CD4-positive, alpha-beta T cell (primary cell): ENCODE data around the gene INPP5A. TPM values are rescaled to one million over a fixed set of nuclear protein-coding genes. Genes with fewer than 3 reads are reported as not detected.

Experiments used
- ATAC-seq: fragments of 200-7000 bp; cut with Tn5 transposase; one replicate; pipeline ENCODE4 v1.10.0; 2022; ENCODE audit warnings: mild to moderate bottlenecking; ENCODE audit not compliant: poor library complexity
- CTCF ChIA-PET: fragments of 350-600 bp; sonication (Branson Sonifier 250); formaldehyde crosslinking; loops from one replicate; lab custom pipeline; 2021; ENCODE audit warnings: antibody characterized with exemption, inconsistent platforms; lab: Charles Lee
- POLR2A ChIA-PET: fragments of 350-600 bp; sonication (Branson Sonifier 250); formaldehyde crosslinking; loops from one replicate; lab custom pipeline; 2021; ENCODE audit warnings: antibody characterized with exemption, inconsistent platforms; lab: Charles Lee
- DNase-seq, 14 experiments: peaks; one replicate each; pipeline ENCODE4 v3.0.0-alpha.2; 2013 to 2020; ENCODE audit warnings: mixed read lengths in 2 of 14
- H3K27ac ChIP-seq, 2 donors: one replicate each; pipeline versions ENCODE4 v1.5.1 to v1.7.0; 2013; ENCODE audit warnings: low read length in 2 of 2, low read depth in 1 of 2, mild to moderate bottlenecking in 1 of 2
- H3K27me3 ChIP-seq, 2 experiments: 1 replicate in 1 of 2; 2 replicates in 1 of 2; pipeline versions ENCODE4 v1.6.1 to v1.7.0; 2013; ENCODE audit warnings: low read length in 2 of 2, control low read depth in 1 of 2, mild to moderate bottlenecking in 1 of 2, moderate library complexity in 1 of 2; ENCODE audit not compliant: insufficient read depth in 2 of 2, control insufficient read depth in 1 of 2
- H3K36me3 ChIP-seq: one replicate; pipeline ENCODE4 v1.6.1; 2013; ENCODE audit warnings: low read length, control low read depth; ENCODE audit not compliant: insufficient read depth
- H3K4me1 ChIP-seq: one replicate; pipeline ENCODE4 v1.6.1; 2013; ENCODE audit warnings: low read length, control low read depth; ENCODE audit not compliant: insufficient read depth
- H3K4me3 ChIP-seq: one replicate; pipeline ENCODE4 v1.5.1; 2013; ENCODE audit warnings: mild to moderate bottlenecking, low read length, moderate library complexity
- H3K9me3 ChIP-seq, 2 experiments: 1 replicate in 1 of 2; 2 replicates in 1 of 2; pipeline versions ENCODE4 v1.6.1 to v1.7.0; 2013; ENCODE audit warnings: low read length in 2 of 2, mild to moderate bottlenecking in 2 of 2, control low read depth in 1 of 2, moderate library complexity in 1 of 2; ENCODE audit not compliant: control insufficient read depth in 1 of 2, insufficient read depth in 1 of 2
- H3K27ac Mint-ChIP-seq: one replicate; pipeline ENCODE4 v1.8.0; 2020; ENCODE audit warnings: mixed read lengths
- H3K27me3 Mint-ChIP-seq: one replicate; pipeline ENCODE4 v1.8.0; 2021; ENCODE audit warnings: mixed read lengths
- H3K36me3 Mint-ChIP-seq: one replicate; pipeline ENCODE4 v1.8.0; 2021; ENCODE audit warnings: low read depth, mixed read lengths
- H3K4me1 Mint-ChIP-seq: one replicate; pipeline ENCODE4 v1.8.0; 2021; ENCODE audit warnings: low read depth, mixed read lengths
- H3K4me3 Mint-ChIP-seq: one replicate; pipeline ENCODE4 v1.8.0; 2020; ENCODE audit warnings: mild to moderate bottlenecking, mixed read lengths
- H3K9me3 Mint-ChIP-seq: one replicate; pipeline ENCODE4 v1.8.0; 2020; ENCODE audit warnings: mixed read lengths
- CTCF ChIP-seq: fragments of 200-600 bp; IDR thresholded peaks from one replicate; pipeline ENCODE4 v1.8.0; 2022; ENCODE audit warnings: antibody characterized with exemption, mild to moderate bottlenecking
- intact Hi-C, 2 experiments: fragments of 100-400 bp; cut with DNase I in 1 of 2; cut with micrococcal nuclease in 1 of 2; formaldehyde crosslinking; loops; one replicate each; pipeline versions ENCODE4 v1.15.1 to v1.9.0; 2023 to 2025; cut with DNase I, micrococcal nuclease
- total RNA-seq, 174 experiments: library from RNA in 2 of 174; stranded (reverse) in 2 of 174; gene quantifications; one replicate each; pipeline ENCODE4 v1.2.3 and lab custom pipeline; 2021 to 2026

Gene INPP5A
- total RNA-seq, 2 experiments from 2014 or later = 22.0 to 24.8 TPM

DNA sequence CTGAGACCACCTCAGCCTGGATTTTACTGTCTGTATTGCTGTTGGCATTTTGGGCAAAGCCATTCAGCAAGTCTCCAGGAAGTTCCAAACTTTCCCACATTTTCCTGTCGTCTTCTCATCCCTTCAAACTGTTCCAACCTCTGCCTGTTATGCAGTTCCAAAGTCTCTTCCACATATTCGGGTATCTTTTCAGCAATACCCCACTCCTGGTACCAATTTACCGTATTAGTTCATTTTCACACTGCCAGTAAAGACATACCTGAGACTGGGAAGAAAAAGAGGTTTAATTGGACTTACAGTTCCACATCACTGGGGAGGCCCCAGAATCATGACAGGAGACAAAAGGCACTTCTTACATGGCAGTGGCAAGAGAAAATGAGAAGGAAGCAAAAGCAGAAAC is 62.8 kb downstream of the INPP5A start:
- DNase-seq (no peak), ATAC-seq (no peak)
- H3K27ac ChIP-seq = no peak overlapping the region
- TF ChIP-seq CTCF = no peak
- Mint-ChIP-seq H3K36me3 (peaks cover 26% of the 10 kb centered on the region), H3K27me3 (no peaks in the 10 kb centered on the region), H3K9me3 (peaks cover 12% of the 10 kb centered on the region), H3K4me3 (no peak overlapping the region), H3K4me1 (peaks cover 47% of the 10 kb centered on the region), H3K27ac (no peak overlapping the region)
- intact Hi-C loops = no loop called here
- POLR2A ChIA-PET = no interaction called here
- H3K27me3 ChIP-seq = no peaks in the 10 kb centered on the region
- no peaks in the 10 kb centered on the region for H3K4me1 ChIP-seq
- H3K9me3 ChIP-seq = peaks cover 12 to 17% of the 10 kb centered on the region in 2 experiments
- CTCF ChIA-PET = no interaction called here
- H3K4me3 ChIP-seq = no peak overlapping the region
- H3K36me3 ChIP-seq = no peaks in the 10 kb centered on the region

DNA sequence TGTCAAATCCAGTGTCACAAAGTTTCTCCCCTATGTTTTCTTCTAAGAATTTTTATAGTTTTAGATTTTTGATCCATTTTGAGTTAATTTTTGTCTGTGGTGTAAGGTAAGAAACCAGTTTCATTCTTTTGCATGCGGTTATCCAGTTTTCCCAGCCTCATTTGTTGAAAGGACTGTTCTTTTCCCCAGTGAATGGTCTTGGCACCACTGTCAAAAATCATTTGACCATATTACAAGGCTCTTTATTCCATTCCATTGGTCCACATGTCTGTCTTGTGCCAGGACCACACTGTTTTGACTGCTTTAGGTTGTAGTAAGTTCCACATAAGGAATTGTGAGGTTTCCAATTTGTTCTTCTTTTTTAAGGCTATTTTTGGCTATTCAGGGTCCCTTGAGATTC is 64.0 kb downstream of the INPP5A start:
- peaks cover 43% of the 10 kb centered on the region for H3K4me1 Mint-ChIP-seq
- Histone ChIP-seq H3K9me3 (peaks cover 12 to 21% of the 10 kb centered on the region in 2 experiments), H3K27me3 (no peaks in the 10 kb centered on the region), H3K27ac (no peak overlapping the region), H3K4me1 (no peaks in the 10 kb centered on the region), H3K4me3 (no peak overlapping the region), H3K36me3 (no peaks in the 10 kb centered on the region)
- H3K9me3 Mint-ChIP-seq = peaks cover 12% of the 10 kb centered on the region
- H3K36me3 Mint-ChIP-seq = peaks cover 26% of the 10 kb centered on the region
- H3K27ac Mint-ChIP-seq = no peak overlapping the region
- H3K4me3 Mint-ChIP-seq = no peak overlapping the region
- POLR2A ChIA-PET = no interaction called here
- DNase-seq = no peak
- CTCF ChIA-PET = no interaction called here
- no peak for TF ChIP-seq CTCF
- ATAC-seq = no peak
- no peaks in the 10 kb centered on the region for H3K27me3 Mint-ChIP-seq
- intact Hi-C loops = no loop called here

DNA sequence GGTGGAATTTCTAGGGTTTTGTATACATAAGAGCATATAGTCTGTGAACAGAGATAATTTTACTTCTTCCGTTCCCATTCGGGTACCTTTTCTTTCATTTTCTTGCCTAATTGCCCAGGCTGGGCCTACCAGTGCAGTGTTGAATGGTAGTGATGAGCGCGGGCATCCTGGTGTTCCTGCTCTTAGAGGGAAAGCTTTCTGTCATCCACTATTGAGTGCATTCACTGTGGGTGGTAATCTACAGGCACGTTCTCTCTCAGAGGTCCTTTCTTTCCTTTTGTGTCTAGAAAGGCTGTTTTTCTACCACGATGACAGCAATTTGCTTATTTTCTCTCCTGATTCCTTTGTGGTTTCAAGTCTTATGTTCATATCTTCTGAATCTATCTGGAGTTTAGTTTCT is 65.0 kb downstream of the INPP5A start:
- H3K4me3 Mint-ChIP-seq = no peak overlapping the region
- Histone ChIP-seq H3K4me1 (no peaks in the 10 kb centered on the region), H3K27me3 (no peaks in the 10 kb centered on the region), H3K27ac (no peak overlapping the region), H3K36me3 (no peaks in the 10 kb centered on the region), H3K4me3 (no peak overlapping the region), H3K9me3 (peaks cover 12 to 19% of the 10 kb centered on the region in 2 experiments)
- POLR2A ChIA-PET = no interaction called here
- peaks cover 12% of the 10 kb centered on the region for H3K9me3 Mint-ChIP-seq
- intact Hi-C loops = no loop called here
- peaks cover 26% of the 10 kb centered on the region for H3K36me3 Mint-ChIP-seq
- no peak for ATAC-seq
- H3K27ac Mint-ChIP-seq = no peak overlapping the region
- no peak for TF ChIP-seq CTCF
- H3K4me1 Mint-ChIP-seq = peaks cover 36% of the 10 kb centered on the region
- CTCF ChIA-PET = no interaction called here
- DNase-seq = no peak
- H3K27me3 Mint-ChIP-seq = no peaks in the 10 kb centered on the region
